ENCODE measurements around the gene NPTN.
"Not testable (repeated sequence)": the region's sequence is repeated elsewhere in the genome, so short reads cannot be mapped to it uniquely, and the experiment has no call there.

The NPTN gene

GRCh38 chr15:73655724-73656123, 22.5 kb upstream of the NPTN start:
- no peak for DNase-seq (ENCODE audit: low read depth in 1 of 2, low spot score in 1 of 2)
- in situ Hi-C loops (cut with HindIII; ENCODE audit: low pct_unique_long_range_greater_than_20kb, low sequenced_read_pairs) = no loop called here

GRCh38 chr15:73654659-73655058, 21.5 kb upstream of the NPTN start:
- TF ChIP-seq JUND (IDR thresholded peaks at IDR 0.05; ENCODE audit: low read depth) = no peak
- no peak for DNase-seq (ENCODE audit: low read depth in 1 of 2, low spot score in 1 of 2)
- in situ Hi-C loops (cut with HindIII; ENCODE audit: low pct_unique_long_range_greater_than_20kb, low sequenced_read_pairs) = no loop called here

More at GRCh38 chr15:73655724-73656123, 22.5 kb upstream of the NPTN start:
- TF ChIP-seq JUND (IDR thresholded peaks at IDR 0.05; ENCODE audit: low read depth) = no peak

- TF ChIP-seq JUND (IDR thresholded peaks at IDR 0.05; ENCODE audit: low read depth) = no peak
- DNase-seq (ENCODE audit: low read depth in 1 of 2, low spot score in 1 of 2) = no peak
- in situ Hi-C loops (cut with HindIII; ENCODE audit: low pct_unique_long_range_greater_than_20kb, low sequenced_read_pairs) = no loop called here
Observed at GRCh38 chr15:73650416-73651126, 17.4 kb upstream of the NPTN start.

DNA sequence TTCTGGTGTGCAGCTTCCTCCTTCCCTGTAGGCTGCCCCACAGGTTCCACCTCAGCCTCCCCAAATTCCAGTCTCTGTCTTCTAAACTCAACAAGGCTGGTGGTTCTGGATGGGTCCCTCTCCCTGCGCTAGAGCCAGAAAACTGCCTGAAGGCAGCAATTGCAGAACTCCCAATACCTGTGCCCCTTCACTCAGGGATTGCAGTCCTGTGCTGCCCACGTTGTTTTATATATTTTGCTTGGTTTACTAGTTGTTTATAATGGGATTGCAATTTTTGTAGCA, 14.8 kb upstream of the NPTN start:
- in situ Hi-C loops (cut with HindIII; ENCODE audit: low pct_unique_long_range_greater_than_20kb, low sequenced_read_pairs) = no loop called here
- no peak for TF ChIP-seq JUND (IDR thresholded peaks at IDR 0.05; ENCODE audit: low read depth)
- DNase-seq (ENCODE audit: low read depth in 1 of 2, low spot score in 1 of 2) = no peak

- no peak for DNase-seq (ENCODE audit: low read depth in 1 of 2, low spot score in 1 of 2)
- no peak for TF ChIP-seq JUND (IDR thresholded peaks at IDR 0.05; ENCODE audit: low read depth)
- in situ Hi-C loops (cut with HindIII; ENCODE audit: low pct_unique_long_range_greater_than_20kb, low sequenced_read_pairs) = no loop called here
Observed at GRCh38 chr15:73647259-73648013, 14.2 kb upstream of the NPTN start.

DNA sequence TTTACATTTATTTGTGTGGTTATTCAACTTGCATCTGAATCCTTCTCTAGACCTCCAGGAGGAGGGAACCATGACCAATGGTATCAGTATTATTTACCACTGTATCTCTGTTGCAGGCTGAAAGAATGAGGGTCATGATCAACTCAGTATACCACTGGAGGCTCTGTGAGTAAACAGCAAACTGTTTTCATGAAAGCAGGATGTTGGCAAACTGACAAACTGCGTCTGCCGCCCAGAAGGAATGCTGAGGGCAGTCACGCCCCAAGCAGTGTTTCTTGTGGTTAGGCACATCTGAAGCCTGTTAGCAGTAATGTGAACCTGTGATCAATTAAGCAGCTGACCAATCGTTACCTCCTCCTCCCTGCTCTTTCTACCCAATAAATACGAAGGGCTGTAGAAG, 6.3 kb upstream of the NPTN start:
- in situ Hi-C loops (cut with HindIII; ENCODE audit: low pct_unique_long_range_greater_than_20kb, low sequenced_read_pairs); DNase-seq (ENCODE audit: low read depth in 1 of 2, low spot score in 1 of 2): not testable (repeated sequence)

DNA sequence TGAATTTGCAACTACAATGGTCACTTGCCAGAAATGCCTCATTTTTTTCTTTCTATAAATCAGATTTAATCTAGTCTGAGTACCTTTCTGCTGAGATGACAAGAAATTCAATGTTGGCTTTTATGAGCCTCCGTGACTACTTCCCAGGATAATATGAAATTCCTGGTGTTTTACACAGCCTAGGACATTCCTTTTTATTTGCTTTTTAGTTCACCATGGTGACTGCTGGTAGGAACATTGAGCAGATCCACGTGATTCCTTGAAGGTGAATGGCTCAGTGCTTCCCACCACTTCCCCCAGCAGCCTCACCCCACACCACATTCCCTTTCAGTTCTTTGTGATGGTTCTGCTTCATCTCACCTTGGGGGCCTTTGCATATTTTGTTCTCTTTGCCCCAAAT, 4.3 kb upstream of the NPTN start:
- DNase-seq (ENCODE audit: low read depth in 1 of 2, low spot score in 1 of 2) = no peak
- no peak for TF ChIP-seq JUND (IDR thresholded peaks at IDR 0.05; ENCODE audit: low read depth)
- in situ Hi-C loops (cut with HindIII; ENCODE audit: low pct_unique_long_range_greater_than_20kb, low sequenced_read_pairs) = no loop called here

GRCh38 chr15:73633991-73634495, 854 bp upstream of the NPTN start:
- DNase-seq (ENCODE audit: low read depth in 1 of 2, low spot score in 1 of 2) = peak in 1 of 2 experiments; percentile 38
- in situ Hi-C loops (cut with HindIII; ENCODE audit: low pct_unique_long_range_greater_than_20kb, low sequenced_read_pairs) = no loop called here
- TF ChIP-seq JUND (IDR thresholded peaks at IDR 0.05; ENCODE audit: low read depth) = no peak

DNA sequence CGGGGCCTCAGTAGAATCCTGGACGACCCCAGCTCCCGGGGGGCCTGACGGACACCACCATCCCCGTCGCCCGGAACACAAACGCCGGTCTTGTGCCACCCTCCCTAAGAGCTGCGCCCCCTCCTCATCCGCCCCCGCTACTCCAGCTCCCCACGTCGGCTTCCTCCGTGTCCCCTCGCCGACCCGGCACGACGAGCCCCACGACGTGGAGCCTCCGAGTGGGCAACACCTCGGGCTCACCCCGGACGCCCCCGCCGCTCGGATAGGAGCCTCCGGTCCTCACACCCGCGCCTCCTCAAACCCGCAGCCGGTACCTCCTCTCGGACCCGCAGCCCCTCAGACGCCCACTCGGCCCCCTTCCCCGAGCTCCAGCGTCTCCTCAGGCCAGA, 525 bp downstream of the NPTN start:
- in situ Hi-C loops (cut with HindIII; ENCODE audit: low pct_unique_long_range_greater_than_20kb, low sequenced_read_pairs) = no loop called here
- TF ChIP-seq JUND (IDR thresholded peaks at IDR 0.05; ENCODE audit: low read depth) = no peak
- DNase-seq (ENCODE audit: low read depth in 1 of 2, low spot score in 1 of 2) = no peak

GRCh38 chr15:73631915-73632669, 1.1 kb downstream of the NPTN start:
- TF ChIP-seq JUND (IDR thresholded peaks at IDR 0.05; ENCODE audit: low read depth) = no peak
- peak; percentile 38 to 48 for DNase-seq (ENCODE audit: low read depth in 1 of 2, low spot score in 1 of 2)
- in situ Hi-C loops (cut with HindIII; ENCODE audit: low pct_unique_long_range_greater_than_20kb, low sequenced_read_pairs) = no loop called here

DNA sequence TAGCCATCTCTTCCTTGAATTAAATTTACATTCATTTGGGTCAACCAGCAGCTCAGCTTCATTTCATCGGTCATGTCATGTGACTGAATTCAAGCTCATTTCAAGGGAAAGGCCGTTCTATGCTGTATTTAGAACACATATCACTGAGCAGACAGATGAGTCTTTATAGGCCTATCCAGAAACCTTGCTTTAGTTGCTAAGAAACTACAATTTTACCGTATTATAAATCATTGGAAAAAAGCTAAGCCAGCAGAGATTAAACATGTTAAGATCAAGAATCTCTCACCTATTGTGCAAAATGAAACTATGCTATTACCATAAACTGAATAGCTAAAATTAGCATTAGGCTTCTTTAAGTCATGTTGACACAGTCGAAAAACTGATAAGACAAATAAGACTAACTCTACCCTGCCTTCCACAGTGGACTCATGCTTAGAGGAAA, 2.2 kb downstream of the NPTN start:
- DNase-seq (ENCODE audit: low read depth in 1 of 2, low spot score in 1 of 2) = no peak
- in situ Hi-C loops (cut with HindIII; ENCODE audit: low pct_unique_long_range_greater_than_20kb, low sequenced_read_pairs) = no loop called here
- TF ChIP-seq JUND (IDR thresholded peaks at IDR 0.05; ENCODE audit: low read depth) = no peak

- in situ Hi-C loops (cut with HindIII; ENCODE audit: low pct_unique_long_range_greater_than_20kb, low sequenced_read_pairs) = no loop called here
- TF ChIP-seq JUND (IDR thresholded peaks at IDR 0.05; ENCODE audit: low read depth) = no peak
- no peak for DNase-seq (ENCODE audit: low read depth in 1 of 2, low spot score in 1 of 2)
Observed at GRCh38 chr15:73629798-73630429, 3.3 kb downstream of the NPTN start.

All from T47D (cell line).